Transverse colon (tissue), 4 donors: ENCODE data around the gene EDC3.
"Not testable (repeated sequence)": the region's sequence is repeated elsewhere in the genome, so short reads cannot be mapped to it uniquely, and the experiment has no call there.

ENCODE experiments used
- CTCF ChIP-seq, 5 experiments: fragments of 200-600 bp in 3 of 5; fragments of 450-650 bp in 2 of 5; sonication (generic) in 3 of 5; IDR thresholded peaks; 1 replicate in 2 of 5; 2 replicates in 3 of 5; pipeline ENCODE4 v1.5.1; 2016 to 2017; ENCODE audit warnings: antibody characterized with exemption in 5 of 5, inconsistent platforms in 3 of 5, mild to moderate bottlenecking in 2 of 5, moderate library complexity in 1 of 5
- EP300 ChIP-seq: sonication (generic); formaldehyde crosslinking; IDR thresholded peaks from one replicate; pipeline ENCODE4 v1.6.1; 2017; ENCODE audit warnings: antibody characterized with exemption, low read depth
- POLR2A ChIP-seq: fragments of 450-650 bp; IDR thresholded peaks from one replicate; pipeline ENCODE4 v1.6.1; 2016; ENCODE audit warnings: antibody characterized with exemption, mild to moderate bottlenecking, moderate library complexity
- POLR2AphosphoS5 ChIP-seq, 3 donors: sonication (generic); formaldehyde crosslinking; IDR thresholded peaks; one replicate each; pipeline ENCODE4 v1.6.1; 2016; ENCODE audit warnings: antibody characterized with exemption in 3 of 3

DNA sequence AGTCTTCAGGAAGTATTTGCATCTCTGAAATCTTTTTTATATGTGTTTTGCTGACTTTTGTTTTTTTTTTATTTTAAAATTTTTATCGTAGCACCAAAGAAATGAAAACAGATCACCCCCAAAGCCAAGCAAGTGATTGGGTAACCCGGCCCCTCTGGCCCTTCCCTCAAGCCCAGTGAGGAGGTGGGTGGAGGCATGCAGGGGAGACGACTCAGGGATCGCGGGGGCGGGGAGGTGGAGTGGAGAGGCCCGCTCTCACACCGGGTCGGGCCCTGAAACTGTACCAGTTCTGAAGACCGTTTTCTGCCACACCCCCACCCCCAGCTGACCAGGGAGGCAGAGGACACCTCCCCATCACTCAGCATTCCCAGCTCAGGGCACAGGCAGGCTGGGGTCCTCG, 99.1 kb downstream of the EDC3 start:
- TF ChIP-seq POLR2A; CTCF (IDR thresholded peaks at IDR 0.05); EP300; POLR2AphosphoS5 (IDR thresholded peaks at IDR 0.05): not testable (repeated sequence)
